Measurements from ENCODE around the gene TMCO5A. TPM values are rescaled to one million over a fixed set of nuclear protein-coding genes. Genes with fewer than 3 reads are reported as not detected.

The TMCO5A gene
- total and polyA plus RNA-seq, 2 of the 8 experiments (the other 6 are each of a cell fraction or from before 2014, with no cell fraction given): not detected

DNA sequence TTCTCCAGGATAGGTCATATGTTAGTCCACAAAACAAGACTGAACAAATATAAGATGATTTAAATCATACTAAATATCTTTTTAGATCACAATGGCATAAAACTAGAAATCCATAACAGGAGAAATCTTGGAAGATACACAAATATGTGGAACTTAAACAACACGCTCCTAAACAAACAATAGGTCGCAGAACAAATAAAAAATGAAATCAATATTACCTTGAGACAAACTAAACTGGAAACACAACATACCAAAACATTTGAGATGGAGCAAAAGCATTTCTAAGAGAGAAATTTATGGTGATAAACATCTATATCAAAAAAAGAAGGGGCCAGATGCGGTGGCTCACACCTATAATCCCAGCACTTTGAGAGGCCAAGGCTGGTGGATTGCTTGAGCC lies 8.3 kb upstream of the TMCO5A start (continued):
- TF ChIP-seq SP4 (IDR thresholded peaks at IDR 0.05; ENCODE audit: low read length): no peak

GRCh38 chr15:37929238-37929637 lies 5.2 kb upstream of the TMCO5A start:
- H3K4me2 ChIP-seq (ENCODE audit: insufficient read depth in 1 of 2, low read depth in 2 of 2, low read length in 2 of 2): no peak overlapping the region
- peaks cover 0 to 3% (median 0%) of the 10 kb centered on the region in 4 experiments; a peak in 1 of 7 replicates for H3K4me1 ChIP-seq (replicated peaks in 1 of 4; ENCODE audit: control insufficient read depth in 3 of 4, insufficient read depth in 4 of 4, low read length in 3 of 4)
- H3K4me3 ChIP-seq (ENCODE audit: extremely low read depth in 1 of 4, insufficient read depth in 2 of 4, low read depth in 3 of 4, low read length in 4 of 4): no peak overlapping the region
- no peak overlapping the region for H2BK5ac ChIP-seq (ENCODE audit: low read depth, low read length)
- DNase-seq (ENCODE audit: low read depth in 1 of 2, low spot score in 2 of 2) (no peak), FAIRE-seq (no peak)
- no peak overlapping the region for H3K18ac ChIP-seq (ENCODE audit: extremely low read depth, low read length)
- no peak overlapping the region for H2AK5ac ChIP-seq (ENCODE audit: low read depth, low read length)
- ChIA-PET CTCF (ENCODE audit: partially characterized antibody) (no interaction called here), POLR2A (ENCODE audit: partially characterized antibody) (no interaction called here)
- H2BK12ac ChIP-seq (ENCODE audit: low read depth, low read length): no peak overlapping the region
- no peak overlapping the region for H2BK120ac ChIP-seq (replicated peaks; ENCODE audit: low read depth, low read length)
- H3K4ac ChIP-seq (replicated peaks; ENCODE audit: insufficient read length, low read depth, low read length): no peak overlapping the region
- no peak overlapping the region for H3K9ac ChIP-seq (replicated peaks in 1 of 4; ENCODE audit: extremely low read depth in 1 of 4, low read depth in 3 of 4, low read length in 3 of 4)
- no peak overlapping the region for H4K91ac ChIP-seq (replicated peaks; ENCODE audit: insufficient read length, low read length)
- H4K20me1 ChIP-seq (replicated peaks in 1 of 2; ENCODE audit: control insufficient read depth in 1 of 2, insufficient read depth in 2 of 2, low read length in 2 of 2): no peaks in the 10 kb centered on the region
- H3K79me1 ChIP-seq (ENCODE audit: low read depth, low read length): no peaks in the 10 kb centered on the region
- H3K56ac ChIP-seq (replicated peaks; ENCODE audit: insufficient read length, low read depth, low read length): no peak overlapping the region
- no peak overlapping the region for H3K23ac ChIP-seq (ENCODE audit: insufficient read length)
- no peaks in the 10 kb centered on the region for H3K23me2 ChIP-seq (ENCODE audit: low read depth, low read length)
- no peaks in the 10 kb centered on the region for H3K36me3 ChIP-seq (ENCODE audit: control insufficient read depth in 2 of 4, insufficient read depth in 4 of 4, low read length in 3 of 4)
- no peak overlapping the region for H3K27ac ChIP-seq (ENCODE audit: low read depth, low read length)
- no peak overlapping the region for H2AFZ ChIP-seq (ENCODE audit: low read length)
- H2BK20ac ChIP-seq (ENCODE audit: low read length): no peak overlapping the region
- H2BK15ac ChIP-seq (ENCODE audit: low read length): no peak overlapping the region
- H3K14ac ChIP-seq (ENCODE audit: insufficient read length): no peak overlapping the region
- no peak overlapping the region for H4K5ac ChIP-seq (ENCODE audit: insufficient read length, low read depth, low read length)
- no peak overlapping the region for H4K8ac ChIP-seq (ENCODE audit: extremely low read depth, insufficient read depth, low read length)
- H3K79me2 ChIP-seq (ENCODE audit: control insufficient read depth in 1 of 2, insufficient read depth in 2 of 2, low read length in 2 of 2): no peaks in the 10 kb centered on the region
- no peaks in the 10 kb centered on the region for H3K27me3 ChIP-seq (replicated peaks in 1 of 4; ENCODE audit: control insufficient read depth in 3 of 4, extremely low read depth in 1 of 4, insufficient read depth in 3 of 4, low read length in 3 of 4)
- H3K9me3 ChIP-seq (ENCODE audit: insufficient read depth in 2 of 2, low read depth in 1 of 2, low read length in 1 of 2): no peaks in the 10 kb centered on the region
- 21% methylated on average over 1 of the region's 1 CpG; no CpG with 5 or more reads in 1 of the 2 experiments for WGBS, 2 experiments (ENCODE audit: extremely low coverage in 1 of 2, insufficient coverage in 1 of 2, insufficient read length in 1 of 2, insufficient replicate concordance in 2 of 2, low coverage in 1 of 2, low lambda C conversion rate in 2 of 2, missing lambda C conversion rate in 1 of 2)
- no peak for TF ChIP-seq SP2 (IDR thresholded peaks at IDR 0.05; ENCODE audit: low read length)
- TF ChIP-seq, protein P1, sequence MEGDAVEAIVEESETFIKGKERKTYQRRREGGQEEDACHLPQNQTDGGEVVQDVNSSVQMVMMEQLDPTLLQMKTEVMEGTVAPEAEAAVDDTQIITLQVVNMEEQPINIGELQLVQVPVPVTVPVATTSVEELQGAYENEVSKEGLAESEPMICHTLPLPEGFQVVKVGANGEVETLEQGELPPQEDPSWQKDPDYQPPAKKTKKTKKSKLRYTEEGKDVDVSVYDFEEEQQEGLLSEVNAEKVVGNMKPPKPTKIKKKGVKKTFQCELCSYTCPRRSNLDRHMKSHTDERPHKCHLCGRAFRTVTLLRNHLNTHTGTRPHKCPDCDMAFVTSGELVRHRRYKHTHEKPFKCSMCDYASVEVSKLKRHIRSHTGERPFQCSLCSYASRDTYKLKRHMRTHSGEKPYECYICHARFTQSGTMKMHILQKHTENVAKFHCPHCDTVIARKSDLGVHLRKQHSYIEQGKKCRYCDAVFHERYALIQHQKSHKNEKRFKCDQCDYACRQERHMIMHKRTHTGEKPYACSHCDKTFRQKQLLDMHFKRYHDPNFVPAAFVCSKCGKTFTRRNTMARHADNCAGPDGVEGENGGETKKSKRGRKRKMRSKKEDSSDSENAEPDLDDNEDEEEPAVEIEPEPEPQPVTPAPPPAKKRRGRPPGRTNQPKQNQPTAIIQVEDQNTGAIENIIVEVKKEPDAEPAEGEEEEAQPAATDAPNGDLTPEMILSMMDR (IDR thresholded peaks at IDR 0.05; ENCODE audit: control extremely low read depth in 1 of 3, insufficient read depth in 1 of 3, low read depth in 1 of 3, low read length in 3 of 3): no peak
- no peak for TF ChIP-seq TBP (IDR thresholded peaks at IDR 0.05; ENCODE audit: low read depth, low read length)
- TF ChIP-seq, protein P2, sequence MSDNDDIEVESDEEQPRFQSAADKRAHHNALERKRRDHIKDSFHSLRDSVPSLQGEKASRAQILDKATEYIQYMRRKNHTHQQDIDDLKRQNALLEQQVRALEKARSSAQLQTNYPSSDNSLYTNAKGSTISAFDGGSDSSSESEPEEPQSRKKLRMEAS (IDR thresholded peaks at IDR 0.05): no peak
- TF ChIP-seq PHF8 (conservative IDR thresholded peaks at IDR 0.05; ENCODE audit: low read depth, low read length): no peak
- no peak for TF ChIP-seq EP300 (IDR thresholded peaks at IDR 0.05; ENCODE audit: borderline replicate concordance in 1 of 2, low read depth in 2 of 2, low read length in 2 of 2)
- no peak for TF ChIP-seq SIRT6 (IDR thresholded peaks at IDR 0.05; ENCODE audit: low read length)
- no peak for TF ChIP-seq GTF2F1 (IDR thresholded peaks at IDR 0.05; ENCODE audit: borderline replicate concordance, low read depth, low read length)
- no peak for TF ChIP-seq TCF12 (IDR thresholded peaks at IDR 0.05; ENCODE audit: low read depth, low read length)
- TF ChIP-seq MAFK (IDR thresholded peaks at IDR 0.05; ENCODE audit: low read depth, low read length): no peak

All from H1 (cell line).